HCT116 (cell line): Measurements from ENCODE around the gene FSTL4. TPM values are rescaled to one million over a fixed set of nuclear protein-coding genes. Genes with fewer than 3 reads are reported as not detected.

Experiments used
- ATAC-seq: fragments of 200-7000 bp; cut with Tn5 transposase; 2 replicates; pipeline ENCODE4 v1.9.1; 2020; ENCODE audit warnings: mild to moderate bottlenecking, moderate library complexity
- BruUV-seq: library from RNA; stranded (reverse); fragments of 400-500 nt; replicated peaks from 2 replicates; lab custom pipeline; 2021; lab: Mats Ljungman, UMichigan
- CTCF ChIA-PET: fragments of 300-600 bp; sonication (Branson Sonifier 250); formaldehyde crosslinking; loops from one replicate; lab custom pipeline; 2021; ENCODE audit warnings: antibody characterized with exemption; lab: Charles Lee
- POLR2A ChIA-PET: fragments of 300-600, 350-600 bp; sonication (Branson Sonifier 250); formaldehyde crosslinking; loops from one replicate; lab custom pipeline; 2021; ENCODE audit warnings: antibody characterized with exemption; lab: Charles Lee
- RAD21 ChIA-PET, 2 experiments: fragments of 300-600 bp; sonication (Branson Sonifier 250); formaldehyde crosslinking; loops; one replicate each; lab custom pipeline; 2023; ENCODE audit warnings: low total read pairs in 2 of 2; ENCODE audit not compliant: uncharacterized antibody in 2 of 2, unreplicated experiment in 2 of 2, low non-redundant PET in 1 of 2; lab: Charles Lee
- DNase-seq: peaks from one replicate; pipeline ENCODE4 v3.0.0-alpha.2; 2010; ENCODE audit warnings: low read depth, low spot score
- H2AFZ ChIP-seq: fragments of 200-600 bp; shearing (Covaris generic), sonication (generic); 2 replicates; pipeline ENCODE4 v1.6.1; 2017; ENCODE audit warnings: low read depth, mixed run types, mixed read lengths, antibody characterized with exemption, low read length; ENCODE audit not compliant: poor library complexity, severe bottlenecking
- H3K27ac ChIP-seq: 2 replicates; pipeline ENCODE4 v1.5.1; 2012; ENCODE audit warnings: low read depth, low read length
- H3K27me3 ChIP-seq: fragments of 200-600 bp; sonication (generic); 2 replicates; pipeline ENCODE4 v1.6.1; 2016; ENCODE audit warnings: mixed run types, low read length, mixed read lengths; ENCODE audit not compliant: insufficient read depth
- H3K36me3 ChIP-seq, 2 experiments: fragments of 200-500 bp in 1 of 2; fragments of 200-600 bp in 1 of 2; sonication (Bioruptor generic) in 1 of 2; sonication (generic) in 1 of 2; 2 replicates each; pipeline versions ENCODE4 v1.5.1 to v1.6.1; 2014 to 2016; ENCODE audit warnings: low read length in 2 of 2, inconsistent platforms in 1 of 2, mixed read lengths in 1 of 2, mixed run types in 1 of 2; ENCODE audit not compliant: insufficient read depth in 2 of 2, control insufficient read depth in 1 of 2
- H3K4me1 ChIP-seq, 2 experiments: fragments of 200-600 bp in 1 of 2; sonication (generic) in 1 of 2; 2 replicates each; pipeline versions ENCODE4 v1.5.1 to v1.6.1; 2012 to 2017; ENCODE audit warnings: low read length in 2 of 2, inconsistent platforms in 1 of 2, mild to moderate bottlenecking in 1 of 2, mixed read lengths in 1 of 2, mixed run types in 1 of 2, moderate library complexity in 1 of 2; ENCODE audit not compliant: insufficient read depth in 2 of 2, control insufficient read depth in 1 of 2
- H3K4me2 ChIP-seq: fragments of 200-600 bp; sonication (generic); 2 replicates; pipeline ENCODE4 v1.6.1; 2017; ENCODE audit warnings: mixed run types, low read length, mixed read lengths
- H3K4me3 ChIP-seq, 2 experiments: fragments of 200-600 bp in 1 of 2; sonication (generic) in 1 of 2; replicated peaks in 1 of 2; 2 replicates each; pipeline ENCODE4 v1.5.1; 2011 to 2016; ENCODE audit warnings: low read length in 2 of 2, control low read depth in 1 of 2, low read depth in 1 of 2, mild to moderate bottlenecking in 1 of 2, mixed read lengths in 1 of 2, mixed run types in 1 of 2
- H3K79me2 ChIP-seq: fragments of 200-600 bp; sonication (generic); 2 replicates; pipeline ENCODE4 v1.6.1; 2017; ENCODE audit warnings: mild to moderate bottlenecking, mixed run types, low read length, moderate library complexity, mixed read lengths; ENCODE audit not compliant: insufficient read depth
- H3K9ac ChIP-seq: fragments of 200-600 bp; sonication (generic); 2 replicates; pipeline ENCODE4 v1.6.1; 2016; ENCODE audit warnings: low read length, mixed read lengths
- H3K9me2 ChIP-seq: fragments of 200-600 bp; sonication (generic), shearing (Covaris generic); 2 replicates; pipeline ENCODE4 v1.6.1; 2017; ENCODE audit warnings: mixed run types, mild to moderate bottlenecking, moderate library complexity; ENCODE audit not compliant: insufficient read depth
- H3K9me3 ChIP-seq, 2 experiments: fragments of 200-500 bp in 1 of 2; fragments of 200-600 bp in 1 of 2; sonication (Bioruptor generic) in 1 of 2; sonication (generic) in 1 of 2; 2 replicates each; pipeline ENCODE4 v1.6.1; 2014 to 2017; ENCODE audit warnings: low read length in 2 of 2, mixed read lengths in 2 of 2, inconsistent platforms in 1 of 2, low read depth in 1 of 2, mild to moderate bottlenecking in 1 of 2, mixed run types in 1 of 2, moderate library complexity in 1 of 2; ENCODE audit not compliant: control insufficient read depth in 1 of 2, insufficient read depth in 1 of 2
- H4K20me1 ChIP-seq: fragments of 200-600 bp; sonication (generic), shearing (Covaris generic); 2 replicates; pipeline ENCODE4 v1.6.1; 2017; ENCODE audit warnings: mixed run types, mild to moderate bottlenecking, moderate library complexity; ENCODE audit not compliant: insufficient read depth
- ELF1 ChIP-seq: IDR thresholded peaks from 2 replicates; pipeline ENCODE4 v1.6.1; 2012; ENCODE audit warnings: low read depth, borderline replicate concordance
- EZH2 ChIP-seq: fragments of 200-600 bp; sonication (generic); IDR thresholded peaks from 2 replicates; pipeline ENCODE4 v1.6.1; 2017; ENCODE audit warnings: antibody characterized with exemption, mixed run types
- POLR2A ChIP-seq: IDR thresholded peaks from 2 replicates; pipeline ENCODE4 v1.7.0; 2011; ENCODE audit warnings: borderline replicate concordance; ENCODE audit not compliant: insufficient read depth, insufficient read length; ENCODE audit errors: extremely low read depth
- POLR2AphosphoS5 ChIP-seq: IDR thresholded peaks from 2 replicates; pipeline ENCODE4 v1.6.1; 2011; ENCODE audit warnings: mild to moderate bottlenecking, low read depth, low read length, moderate library complexity
- RAD21 ChIP-seq: IDR thresholded peaks from 2 replicates; pipeline ENCODE4 v1.6.1; 2012; ENCODE audit warnings: low read depth, mild to moderate bottlenecking
- YY1 ChIP-seq: IDR thresholded peaks from 2 replicates; pipeline ENCODE4 v1.6.1; 2011; ENCODE audit warnings: low read length, low read depth, moderate library complexity, mild to moderate bottlenecking; ENCODE audit not compliant: insufficient replicate concordance; ENCODE audit errors: extremely low read depth
- ZFX ChIP-seq: fragments of 450-650 bp; IDR thresholded peaks from 2 replicates; pipeline ENCODE4 v1.6.1; 2017
- intact Hi-C: fragments of 100-400 bp; cut with micrococcal nuclease; formaldehyde crosslinking; loops from 2 replicates; pipeline ENCODE4 v1.10.0; 2022
- total RNA-seq: library from RNA; stranded (reverse); gene quantifications from one replicate; pipeline ENCODE4 v1.2.1, GENCODE V29; 2021; ENCODE audit not compliant: unreplicated experiment
- TF ChIP-seq, protein P1 (sequence below): IDR thresholded peaks from 2 replicates; pipeline ENCODE4 v1.6.1; 2011; ENCODE audit warnings: mild to moderate bottlenecking, low read length, moderate library complexity; ENCODE audit not compliant: insufficient replicate concordance; ENCODE audit errors: extremely low read depth

FSTL4 gene
- total RNA-seq, 1 experiment from 2014 or later: 0.37 TPM

DNA sequence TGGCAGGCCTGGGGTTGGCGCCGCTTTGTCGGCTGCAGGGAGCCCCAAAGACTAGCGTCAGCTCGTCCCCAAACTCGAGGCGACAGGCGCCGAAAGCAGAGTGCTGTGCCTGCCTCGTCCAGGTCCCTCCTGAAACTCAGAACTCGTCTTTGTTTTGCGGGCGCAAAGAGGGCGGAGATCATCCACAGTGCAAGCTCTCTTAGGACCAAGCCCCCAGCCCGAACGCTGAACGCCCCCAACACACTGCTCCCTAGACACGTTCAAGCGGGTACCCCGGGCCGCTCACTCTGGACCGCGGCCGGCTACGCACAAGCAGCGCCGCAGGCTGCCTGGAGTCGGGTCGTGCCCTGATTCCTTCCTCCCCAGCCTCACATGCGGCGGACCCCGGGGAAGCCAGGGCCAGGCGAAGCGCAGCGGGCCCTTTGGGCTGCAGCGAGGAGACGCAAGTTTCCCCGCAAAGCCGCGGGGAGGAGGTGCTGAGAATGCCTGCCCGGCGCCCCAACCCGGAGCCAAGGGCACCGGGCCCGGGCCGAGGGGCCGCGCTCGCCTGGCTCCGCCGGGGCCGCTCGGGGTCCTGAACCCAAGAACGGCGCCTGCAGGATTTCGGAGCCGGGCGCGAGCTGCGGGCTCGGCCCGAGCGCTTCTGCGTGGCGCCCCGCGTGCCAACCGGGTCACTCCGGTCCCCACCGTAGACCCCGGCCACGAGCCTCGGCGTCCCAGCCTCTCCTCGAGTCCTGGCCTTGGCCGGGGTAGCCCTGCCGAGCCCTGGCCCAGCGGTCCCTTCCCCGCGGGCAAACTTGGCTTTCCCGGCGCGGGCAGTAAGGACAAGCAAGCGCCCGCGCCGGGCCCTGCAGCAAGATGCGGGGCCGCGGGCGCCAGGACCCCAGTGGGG lies 738 bp downstream of the FSTL4 start:
- H3K4me2 ChIP-seq: peak overlapping the region; percentile 46
- ChIA-PET RAD21 (no interaction called here), CTCF (no interaction called here), POLR2A (no interaction called here)
- no peak overlapping the region for H2AFZ ChIP-seq
- H3K9ac ChIP-seq: no peak overlapping the region
- DNase-seq (no peak), ATAC-seq (no peak)
- H3K36me3 ChIP-seq: no peaks in the 10 kb centered on the region
- no peaks in the 10 kb centered on the region for H3K9me2 ChIP-seq
- H3K27ac ChIP-seq: no peak overlapping the region
- peaks cover 42% of the 10 kb centered on the region for H3K27me3 ChIP-seq
- no peaks in the 10 kb centered on the region for H3K79me2 ChIP-seq
- H3K4me1 ChIP-seq: no peaks in the 10 kb centered on the region
- H4K20me1 ChIP-seq: no peaks in the 10 kb centered on the region
- intact Hi-C loops: no loop called here
- H3K4me3 ChIP-seq: no peak overlapping the region
- BruUV-seq: no TSS peak
- TF ChIP-seq EZH2 (no peak), POLR2A (no peak), RAD21 (no peak), YY1 (no peak), POLR2AphosphoS5 (no peak), ZFX (no peak), ELF1 (no peak)
- TF ChIP-seq, protein P1, sequence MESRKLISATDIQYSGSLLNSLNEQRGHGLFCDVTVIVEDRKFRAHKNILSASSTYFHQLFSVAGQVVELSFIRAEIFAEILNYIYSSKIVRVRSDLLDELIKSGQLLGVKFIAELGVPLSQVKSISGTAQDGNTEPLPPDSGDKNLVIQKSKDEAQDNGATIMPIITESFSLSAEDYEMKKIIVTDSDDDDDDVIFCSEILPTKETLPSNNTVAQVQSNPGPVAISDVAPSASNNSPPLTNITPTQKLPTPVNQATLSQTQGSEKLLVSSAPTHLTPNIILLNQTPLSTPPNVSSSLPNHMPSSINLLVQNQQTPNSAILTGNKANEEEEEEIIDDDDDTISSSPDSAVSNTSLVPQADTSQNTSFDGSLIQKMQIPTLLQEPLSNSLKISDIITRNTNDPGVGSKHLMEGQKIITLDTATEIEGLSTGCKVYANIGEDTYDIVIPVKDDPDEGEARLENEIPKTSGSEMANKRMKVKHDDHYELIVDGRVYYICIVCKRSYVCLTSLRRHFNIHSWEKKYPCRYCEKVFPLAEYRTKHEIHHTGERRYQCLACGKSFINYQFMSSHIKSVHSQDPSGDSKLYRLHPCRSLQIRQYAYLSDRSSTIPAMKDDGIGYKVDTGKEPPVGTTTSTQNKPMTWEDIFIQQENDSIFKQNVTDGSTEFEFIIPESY: no peak
- H3K9me3 ChIP-seq: no peaks in the 10 kb centered on the region
